Measurements from ENCODE around the gene LIN7C. TPM values are rescaled to one million over a fixed set of nuclear protein-coding genes. Genes with fewer than 3 reads are reported as not detected.

The LIN7C gene
- total and polyA plus RNA-seq, 9 of the 15 experiments (the other 6 are each of a cell fraction or from before 2014, with no cell fraction given), result 10.8 to 52.7 (median 21.5) TPM

- Histone ChIP-seq H3K4me2 (ENCODE audit: insufficient read depth, low read length) (no peak overlapping the region), H3K27ac (ENCODE audit: extremely low read depth, low read depth, low read length) (no peak overlapping the region), H3K9ac (ENCODE audit: insufficient read depth in 1 of 2, low read depth in 2 of 2, low read length in 2 of 2) (no peak overlapping the region), H3K4me3 (no peak overlapping the region), H3K4me1 (replicated peaks in 1 of 2; ENCODE audit: control insufficient read depth in 2 of 2, insufficient read depth in 2 of 2, low read length in 2 of 2) (peaks cover 0 to 18% of the 10 kb centered on the region in 2 experiments; a peak in 2 of 5 replicates), H3K36me3 (ENCODE audit: control insufficient read depth, insufficient read depth, low read length) (no peaks in the 10 kb centered on the region), H4K20me1 (replicated peaks; ENCODE audit: control insufficient read depth, insufficient read depth, low read length) (no peaks in the 10 kb centered on the region), H3K9me1 (ENCODE audit: control insufficient read depth, insufficient read depth, low read length) (no peaks in the 10 kb centered on the region), H3K9me3 (replicated peaks; ENCODE audit: control insufficient read depth, insufficient read depth, low read depth, low read length) (no peaks in the 10 kb centered on the region), H3K27me3 (ENCODE audit: control insufficient read depth in 2 of 2, insufficient read depth in 2 of 2, low read length in 2 of 2) (no peaks in the 10 kb centered on the region), H3K79me2 (ENCODE audit: control insufficient read depth, insufficient read depth, low read length) (peaks cover 16% of the 10 kb centered on the region), H2AFZ (ENCODE audit: low read depth, low read length) (no peak overlapping the region)
- 77% methylated on average over 5 of the region's 5 CpGs for WGBS (ENCODE audit: insufficient coverage, low coverage, missing lambda C conversion rate)
- FAIRE-seq (no peak), ATAC-seq (no peak), DNase-seq (ENCODE audit: extremely low read depth in 1 of 4, low spot score in 3 of 4) (no peak)
- intact Hi-C loops (cut with micrococcal nuclease), result no loop called here
- POLR2A ChIA-PET, result interaction anchor here (0.6 to 1.0 kb wide), 3 partner anchors 15 to 93 kb away, joined by 3 read pairs; no protein-coding TSS in a partner anchor
- TF ChIP-seq, protein P1, sequence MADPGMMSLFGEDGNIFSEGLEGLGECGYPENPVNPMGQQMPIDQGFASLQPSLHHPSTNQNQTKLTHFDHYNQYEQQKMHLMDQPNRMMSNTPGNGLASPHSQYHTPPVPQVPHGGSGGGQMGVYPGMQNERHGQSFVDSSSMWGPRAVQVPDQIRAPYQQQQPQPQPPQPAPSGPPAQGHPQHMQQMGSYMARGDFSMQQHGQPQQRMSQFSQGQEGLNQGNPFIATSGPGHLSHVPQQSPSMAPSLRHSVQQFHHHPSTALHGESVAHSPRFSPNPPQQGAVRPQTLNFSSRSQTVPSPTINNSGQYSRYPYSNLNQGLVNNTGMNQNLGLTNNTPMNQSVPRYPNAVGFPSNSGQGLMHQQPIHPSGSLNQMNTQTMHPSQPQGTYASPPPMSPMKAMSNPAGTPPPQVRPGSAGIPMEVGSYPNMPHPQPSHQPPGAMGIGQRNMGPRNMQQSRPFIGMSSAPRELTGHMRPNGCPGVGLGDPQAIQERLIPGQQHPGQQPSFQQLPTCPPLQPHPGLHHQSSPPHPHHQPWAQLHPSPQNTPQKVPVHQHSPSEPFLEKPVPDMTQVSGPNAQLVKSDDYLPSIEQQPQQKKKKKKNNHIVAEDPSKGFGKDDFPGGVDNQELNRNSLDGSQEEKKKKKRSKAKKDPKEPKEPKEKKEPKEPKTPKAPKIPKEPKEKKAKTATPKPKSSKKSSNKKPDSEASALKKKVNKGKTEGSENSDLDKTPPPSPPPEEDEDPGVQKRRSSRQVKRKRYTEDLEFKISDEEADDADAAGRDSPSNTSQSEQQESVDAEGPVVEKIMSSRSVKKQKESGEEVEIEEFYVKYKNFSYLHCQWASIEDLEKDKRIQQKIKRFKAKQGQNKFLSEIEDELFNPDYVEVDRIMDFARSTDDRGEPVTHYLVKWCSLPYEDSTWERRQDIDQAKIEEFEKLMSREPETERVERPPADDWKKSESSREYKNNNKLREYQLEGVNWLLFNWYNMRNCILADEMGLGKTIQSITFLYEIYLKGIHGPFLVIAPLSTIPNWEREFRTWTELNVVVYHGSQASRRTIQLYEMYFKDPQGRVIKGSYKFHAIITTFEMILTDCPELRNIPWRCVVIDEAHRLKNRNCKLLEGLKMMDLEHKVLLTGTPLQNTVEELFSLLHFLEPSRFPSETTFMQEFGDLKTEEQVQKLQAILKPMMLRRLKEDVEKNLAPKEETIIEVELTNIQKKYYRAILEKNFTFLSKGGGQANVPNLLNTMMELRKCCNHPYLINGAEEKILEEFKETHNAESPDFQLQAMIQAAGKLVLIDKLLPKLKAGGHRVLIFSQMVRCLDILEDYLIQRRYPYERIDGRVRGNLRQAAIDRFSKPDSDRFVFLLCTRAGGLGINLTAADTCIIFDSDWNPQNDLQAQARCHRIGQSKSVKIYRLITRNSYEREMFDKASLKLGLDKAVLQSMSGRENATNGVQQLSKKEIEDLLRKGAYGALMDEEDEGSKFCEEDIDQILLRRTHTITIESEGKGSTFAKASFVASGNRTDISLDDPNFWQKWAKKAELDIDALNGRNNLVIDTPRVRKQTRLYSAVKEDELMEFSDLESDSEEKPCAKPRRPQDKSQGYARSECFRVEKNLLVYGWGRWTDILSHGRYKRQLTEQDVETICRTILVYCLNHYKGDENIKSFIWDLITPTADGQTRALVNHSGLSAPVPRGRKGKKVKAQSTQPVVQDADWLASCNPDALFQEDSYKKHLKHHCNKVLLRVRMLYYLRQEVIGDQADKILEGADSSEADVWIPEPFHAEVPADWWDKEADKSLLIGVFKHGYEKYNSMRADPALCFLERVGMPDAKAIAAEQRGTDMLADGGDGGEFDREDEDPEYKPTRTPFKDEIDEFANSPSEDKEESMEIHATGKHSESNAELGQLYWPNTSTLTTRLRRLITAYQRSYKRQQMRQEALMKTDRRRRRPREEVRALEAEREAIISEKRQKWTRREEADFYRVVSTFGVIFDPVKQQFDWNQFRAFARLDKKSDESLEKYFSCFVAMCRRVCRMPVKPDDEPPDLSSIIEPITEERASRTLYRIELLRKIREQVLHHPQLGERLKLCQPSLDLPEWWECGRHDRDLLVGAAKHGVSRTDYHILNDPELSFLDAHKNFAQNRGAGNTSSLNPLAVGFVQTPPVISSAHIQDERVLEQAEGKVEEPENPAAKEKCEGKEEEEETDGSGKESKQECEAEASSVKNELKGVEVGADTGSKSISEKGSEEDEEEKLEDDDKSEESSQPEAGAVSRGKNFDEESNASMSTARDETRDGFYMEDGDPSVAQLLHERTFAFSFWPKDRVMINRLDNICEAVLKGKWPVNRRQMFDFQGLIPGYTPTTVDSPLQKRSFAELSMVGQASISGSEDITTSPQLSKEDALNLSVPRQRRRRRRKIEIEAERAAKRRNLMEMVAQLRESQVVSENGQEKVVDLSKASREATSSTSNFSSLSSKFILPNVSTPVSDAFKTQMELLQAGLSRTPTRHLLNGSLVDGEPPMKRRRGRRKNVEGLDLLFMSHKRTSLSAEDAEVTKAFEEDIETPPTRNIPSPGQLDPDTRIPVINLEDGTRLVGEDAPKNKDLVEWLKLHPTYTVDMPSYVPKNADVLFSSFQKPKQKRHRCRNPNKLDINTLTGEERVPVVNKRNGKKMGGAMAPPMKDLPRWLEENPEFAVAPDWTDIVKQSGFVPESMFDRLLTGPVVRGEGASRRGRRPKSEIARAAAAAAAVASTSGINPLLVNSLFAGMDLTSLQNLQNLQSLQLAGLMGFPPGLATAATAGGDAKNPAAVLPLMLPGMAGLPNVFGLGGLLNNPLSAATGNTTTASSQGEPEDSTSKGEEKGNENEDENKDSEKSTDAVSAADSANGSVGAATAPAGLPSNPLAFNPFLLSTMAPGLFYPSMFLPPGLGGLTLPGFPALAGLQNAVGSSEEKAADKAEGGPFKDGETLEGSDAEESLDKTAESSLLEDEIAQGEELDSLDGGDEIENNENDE (IDR thresholded peaks at IDR 0.05; ENCODE audit: low read depth, low read length), result no peak
- in situ Hi-C loops (cut with MboI), result no loop called here
- no TSS peak for BruUV-seq (replicated peaks)
- CTCF ChIA-PET (ENCODE audit: low intra/inter-chr PET ratio), result no interaction called here
Observed at GRCh38 chr11:27460158-27460978, 46.2 kb downstream of the LIN7C start.
